ENCODE measurements around the gene KDM4F.
"Not testable (repeated sequence)": the region's sequence is repeated elsewhere in the genome, so short reads cannot be mapped to it uniquely, and the experiment has no call there.

Gene KDM4F

GRCh38 chr11:95024958-95025357 is 24.3 kb upstream of the KDM4F start, which contains the start of gene KDM4E:
KDM4E (plus strand) TSS chr11:95025258; CDS start chr11:95025558, 300 bp downstream.
- no peak for DNase-seq (ENCODE audit: extremely low read depth, insufficient read length)
- H3K36me3 ChIP-seq (ENCODE audit: control insufficient read depth, insufficient read depth, low read length): no peaks in the 10 kb centered on the region
- no peaks in the 10 kb centered on the region for H3K27me3 ChIP-seq (replicated peaks; ENCODE audit: control insufficient read depth, insufficient read depth, low read length)
- TF ChIP-seq CTCF (IDR thresholded peaks at IDR 0.05; ENCODE audit: insufficient read depth, low read length, poor library complexity, severe bottlenecking): no peak
- H3K4me3 ChIP-seq (replicated peaks; ENCODE audit: low read depth, low read length): no peak within 1 kb of the TSS

DNA sequence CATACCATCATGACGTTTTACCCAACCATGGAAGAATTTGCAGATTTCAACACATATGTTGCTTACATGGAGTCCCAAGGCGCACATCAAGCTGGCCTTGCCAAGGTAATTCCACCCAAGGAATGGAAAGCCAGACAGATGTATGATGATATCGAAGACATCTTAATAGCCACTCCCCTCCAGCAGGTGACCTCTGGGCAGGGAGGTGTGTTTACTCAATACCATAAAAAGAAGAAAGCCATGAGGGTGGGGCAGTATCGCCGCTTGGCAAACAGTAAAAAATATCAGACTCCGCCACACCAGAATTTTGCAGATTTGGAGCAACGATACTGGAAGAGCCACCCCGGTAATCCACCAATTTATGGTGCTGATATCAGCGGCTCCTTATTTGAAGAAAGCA is 23.6 kb upstream of the KDM4F start:
- not testable (repeated sequence) for DNase-seq (ENCODE audit: extremely low read depth, insufficient read length); H3K27me3 ChIP-seq (replicated peaks; ENCODE audit: control insufficient read depth, insufficient read depth, low read length); H3K4me3 ChIP-seq (replicated peaks; ENCODE audit: low read depth, low read length)

GRCh38 chr11:95028357-95028756 is 20.9 kb upstream of the KDM4F start:
- no peaks in the 10 kb centered on the region for H3K27me3 ChIP-seq (replicated peaks; ENCODE audit: control insufficient read depth, insufficient read depth, low read length)
- H3K4me3 ChIP-seq (replicated peaks; ENCODE audit: low read depth, low read length): no peak overlapping the region
- DNase-seq (ENCODE audit: extremely low read depth, insufficient read length): no peak
- no peak for TF ChIP-seq CTCF (IDR thresholded peaks at IDR 0.05; ENCODE audit: insufficient read depth, low read length, poor library complexity, severe bottlenecking)
- no peaks in the 10 kb centered on the region for H3K36me3 ChIP-seq (ENCODE audit: control insufficient read depth, insufficient read depth, low read length)

More for the DNA sequence above, 23.6 kb upstream of the KDM4F start:
- not testable (repeated sequence) for H3K36me3 ChIP-seq (ENCODE audit: control insufficient read depth, insufficient read depth, low read length)

DNA sequence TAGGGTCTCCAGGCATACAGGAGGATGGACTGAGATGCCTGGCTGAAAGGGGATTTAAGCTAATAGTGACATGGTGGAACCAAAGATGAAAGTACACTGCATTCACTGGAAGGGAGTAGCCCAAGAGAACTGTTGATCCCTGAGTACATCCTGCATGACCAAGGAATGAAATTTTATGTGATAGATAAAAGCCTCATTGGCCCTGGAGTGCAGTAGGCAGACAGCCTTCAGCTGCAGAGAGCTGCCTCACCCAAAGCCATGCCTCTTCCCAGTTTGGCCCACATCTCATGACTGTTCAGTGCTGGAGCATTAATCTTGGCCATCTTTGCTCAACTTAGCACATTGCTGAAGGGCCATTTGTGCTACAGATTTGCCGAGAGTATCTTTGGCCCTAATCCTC is 16.2 kb upstream of the KDM4F start:
- Histone ChIP-seq H3K4me3 (replicated peaks; ENCODE audit: low read depth, low read length) (no peak overlapping the region), H3K27me3 (replicated peaks; ENCODE audit: control insufficient read depth, insufficient read depth, low read length) (no peaks in the 10 kb centered on the region), H3K36me3 (ENCODE audit: control insufficient read depth, insufficient read depth, low read length) (no peaks in the 10 kb centered on the region)
- DNase-seq (ENCODE audit: extremely low read depth, insufficient read length): no peak
- TF ChIP-seq CTCF (IDR thresholded peaks at IDR 0.05; ENCODE audit: insufficient read depth, low read length, poor library complexity, severe bottlenecking): no peak

DNA sequence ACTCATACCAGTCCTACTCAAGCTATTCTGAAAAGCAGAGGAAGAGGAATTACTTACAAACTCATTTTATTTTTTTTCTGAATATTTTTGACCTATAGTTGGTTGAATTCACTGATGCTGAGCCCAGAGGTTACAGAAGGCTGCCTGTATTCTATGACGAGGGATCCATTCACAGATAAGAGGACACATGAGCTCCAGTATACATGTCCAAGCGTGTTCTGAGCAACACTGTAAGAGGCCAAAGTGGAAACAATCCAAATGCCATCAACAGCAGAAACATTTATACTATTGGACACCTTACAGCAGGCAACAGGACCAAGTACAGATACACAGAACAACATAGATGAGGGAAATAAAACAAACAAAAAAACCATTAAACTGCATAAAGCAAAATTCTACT is 13.9 kb upstream of the KDM4F start:
- H3K36me3 ChIP-seq (ENCODE audit: control insufficient read depth, insufficient read depth, low read length): no peaks in the 10 kb centered on the region
- no peaks in the 10 kb centered on the region for H3K27me3 ChIP-seq (replicated peaks; ENCODE audit: control insufficient read depth, insufficient read depth, low read length)
- TF ChIP-seq CTCF (IDR thresholded peaks at IDR 0.05; ENCODE audit: insufficient read depth, low read length, poor library complexity, severe bottlenecking): no peak
- no peak overlapping the region for H3K4me3 ChIP-seq (replicated peaks; ENCODE audit: low read depth, low read length)
- DNase-seq (ENCODE audit: extremely low read depth, insufficient read length): no peak

DNA sequence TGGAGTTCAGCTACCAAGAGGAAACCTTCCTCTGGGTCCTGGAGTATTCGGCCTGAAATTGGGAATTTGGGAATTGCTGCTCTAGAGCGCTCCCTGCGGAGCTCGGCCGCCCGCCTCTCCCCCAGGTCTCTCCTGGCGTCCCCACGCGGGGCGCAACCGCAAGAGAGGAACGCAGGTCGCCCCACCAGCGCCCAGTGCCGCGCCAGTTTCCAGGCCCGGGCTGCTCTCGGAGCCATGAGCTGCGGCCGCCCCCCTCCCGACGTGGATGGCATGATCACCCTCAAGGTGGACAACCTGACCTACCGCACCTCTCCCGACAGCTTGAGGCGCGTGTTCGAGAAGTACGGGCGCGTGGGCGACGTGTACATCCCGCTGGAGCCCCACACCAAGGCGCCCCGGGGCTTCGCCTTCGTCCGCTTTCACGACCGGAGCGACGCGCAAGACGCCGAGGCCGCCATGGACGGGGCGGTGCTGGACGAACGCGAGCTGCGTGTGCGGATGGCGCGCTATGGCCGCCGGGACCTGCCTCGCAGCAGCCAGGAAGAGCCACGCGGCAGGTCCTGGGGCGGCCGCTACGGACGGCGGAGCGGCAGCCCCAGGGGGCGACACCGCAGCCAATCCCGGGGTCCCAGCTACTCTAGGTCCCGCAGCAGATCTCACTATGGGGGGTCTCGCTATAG is 11.7 kb upstream of the KDM4F start:
- DNase-seq (ENCODE audit: extremely low read depth, insufficient read length); H3K4me3 ChIP-seq (replicated peaks; ENCODE audit: low read depth, low read length); H3K36me3 ChIP-seq (ENCODE audit: control insufficient read depth, insufficient read depth, low read length); H3K27me3 ChIP-seq (replicated peaks; ENCODE audit: control insufficient read depth, insufficient read depth, low read length): not testable (repeated sequence)

GRCh38 chr11:95042239-95042638 is 7.0 kb upstream of the KDM4F start:
- Histone ChIP-seq H3K36me3 (ENCODE audit: control insufficient read depth, insufficient read depth, low read length) (no peaks in the 10 kb centered on the region), H3K27me3 (replicated peaks; ENCODE audit: control insufficient read depth, insufficient read depth, low read length) (no peaks in the 10 kb centered on the region; the same call in none of the 2 replicates), H3K4me3 (replicated peaks; ENCODE audit: low read depth, low read length) (no peak overlapping the region)
- TF ChIP-seq CTCF (IDR thresholded peaks at IDR 0.05; ENCODE audit: insufficient read depth, low read length, poor library complexity, severe bottlenecking): no peak
- DNase-seq (ENCODE audit: extremely low read depth, insufficient read length): no peak
